ENCODE results near the gene HNRNPR.

The HNRNPR gene

DNA sequence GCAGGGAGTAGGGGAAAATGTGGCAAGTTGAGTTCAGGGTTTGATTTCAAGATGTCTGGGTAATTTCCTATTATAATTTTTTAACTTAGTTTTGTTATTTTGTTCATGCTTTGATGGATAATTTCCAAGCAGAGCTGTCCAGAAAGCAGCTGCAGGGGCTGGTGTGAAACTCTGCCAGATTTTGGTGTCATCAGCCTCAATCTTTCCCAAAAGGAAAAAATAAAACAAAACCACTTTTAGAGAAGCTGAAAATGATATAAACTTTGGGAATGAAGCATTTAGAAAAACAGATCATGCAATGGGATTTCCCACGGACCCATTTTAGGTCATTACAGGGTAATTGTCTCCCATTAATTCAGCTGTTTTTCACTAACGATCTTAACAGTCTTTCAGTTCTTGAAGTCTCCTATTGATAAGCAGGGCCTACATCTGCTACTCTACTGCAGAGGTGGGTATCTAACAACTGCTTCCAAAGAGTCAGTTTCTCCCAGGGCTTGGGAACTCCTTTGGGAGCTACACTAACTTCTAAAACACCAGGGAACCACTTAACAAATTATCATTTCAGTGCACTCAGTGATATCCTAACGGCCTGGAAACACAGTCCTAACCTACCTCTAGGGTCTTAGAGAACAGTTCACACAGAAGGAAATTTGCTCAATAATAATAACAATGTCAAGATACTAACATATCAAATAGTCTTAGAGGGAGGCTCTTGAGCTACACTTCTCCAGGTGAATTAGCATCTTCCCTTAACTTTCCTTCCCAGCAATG lies 13.2 kb upstream of the HNRNPR start:
- no peak for DNase-seq (ENCODE audit: low read depth)
- TF ChIP-seq, protein P1, sequence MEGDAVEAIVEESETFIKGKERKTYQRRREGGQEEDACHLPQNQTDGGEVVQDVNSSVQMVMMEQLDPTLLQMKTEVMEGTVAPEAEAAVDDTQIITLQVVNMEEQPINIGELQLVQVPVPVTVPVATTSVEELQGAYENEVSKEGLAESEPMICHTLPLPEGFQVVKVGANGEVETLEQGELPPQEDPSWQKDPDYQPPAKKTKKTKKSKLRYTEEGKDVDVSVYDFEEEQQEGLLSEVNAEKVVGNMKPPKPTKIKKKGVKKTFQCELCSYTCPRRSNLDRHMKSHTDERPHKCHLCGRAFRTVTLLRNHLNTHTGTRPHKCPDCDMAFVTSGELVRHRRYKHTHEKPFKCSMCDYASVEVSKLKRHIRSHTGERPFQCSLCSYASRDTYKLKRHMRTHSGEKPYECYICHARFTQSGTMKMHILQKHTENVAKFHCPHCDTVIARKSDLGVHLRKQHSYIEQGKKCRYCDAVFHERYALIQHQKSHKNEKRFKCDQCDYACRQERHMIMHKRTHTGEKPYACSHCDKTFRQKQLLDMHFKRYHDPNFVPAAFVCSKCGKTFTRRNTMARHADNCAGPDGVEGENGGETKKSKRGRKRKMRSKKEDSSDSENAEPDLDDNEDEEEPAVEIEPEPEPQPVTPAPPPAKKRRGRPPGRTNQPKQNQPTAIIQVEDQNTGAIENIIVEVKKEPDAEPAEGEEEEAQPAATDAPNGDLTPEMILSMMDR (IDR thresholded peaks at IDR 0.05; ENCODE audit: insufficient read depth, low read depth, low read length, missing control alignments): no peak
- no peak overlapping the region for H3K4me3 ChIP-seq (ENCODE audit: low read depth, low read length)

DNA sequence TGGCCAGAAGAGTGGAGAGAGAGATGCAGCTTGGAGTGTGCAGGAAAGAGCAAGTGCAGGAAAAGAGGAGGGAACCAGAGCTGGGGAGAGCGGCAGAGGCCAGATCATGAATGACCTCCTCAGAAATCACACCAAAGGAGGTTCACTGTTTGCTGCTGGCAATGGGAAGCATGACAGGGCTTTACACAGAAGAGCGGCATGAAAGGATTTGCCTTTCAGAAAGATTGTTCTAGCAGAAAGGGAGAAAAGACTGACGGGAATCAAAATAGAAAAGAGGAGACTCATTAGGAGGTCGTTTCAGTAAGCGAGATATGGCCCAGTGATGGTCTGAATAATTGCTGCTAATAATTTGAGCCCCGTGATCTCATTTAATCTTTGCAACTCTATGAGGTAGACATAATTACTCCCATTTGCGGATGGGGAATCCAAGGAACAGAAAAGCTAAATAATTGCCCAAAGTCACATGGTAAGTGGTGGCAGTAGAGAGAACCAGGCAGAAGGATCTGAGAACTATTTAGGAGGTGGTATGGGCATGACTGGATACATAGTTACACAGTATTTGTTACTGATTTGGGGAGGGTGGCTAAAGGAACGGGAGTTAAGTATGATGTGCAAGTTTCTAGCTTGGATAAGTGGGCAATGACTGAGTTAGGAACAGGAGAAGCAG lies 12.5 kb upstream of the HNRNPR start:
- no peak for DNase-seq (ENCODE audit: low read depth)
- no peak overlapping the region for H3K4me3 ChIP-seq (ENCODE audit: low read depth, low read length)
- TF ChIP-seq, protein P1 (IDR thresholded peaks at IDR 0.05; ENCODE audit: insufficient read depth, low read depth, low read length, missing control alignments): no peak

DNA sequence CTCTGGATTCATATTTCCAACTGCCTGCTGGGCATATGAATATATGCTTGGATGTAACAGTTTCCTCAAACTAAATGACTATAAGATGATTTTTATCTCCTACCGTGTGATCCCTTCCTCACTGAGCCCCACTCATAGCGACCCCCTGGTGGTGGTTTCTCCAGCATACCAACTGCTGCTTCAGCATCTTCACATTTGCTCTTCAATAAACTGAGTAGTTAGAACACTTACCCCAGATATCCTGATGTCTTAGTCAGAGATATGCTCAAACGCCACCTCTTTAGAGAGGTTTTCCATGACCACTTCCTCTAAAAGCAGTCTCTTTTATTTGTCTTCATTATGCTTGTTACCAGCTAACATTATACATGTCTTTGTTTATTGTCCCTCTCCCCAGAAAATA lies 10.2 kb upstream of the HNRNPR start:
- TF ChIP-seq, protein P1 (IDR thresholded peaks at IDR 0.05; ENCODE audit: insufficient read depth, low read depth, low read length, missing control alignments): no peak
- no peak overlapping the region for H3K4me3 ChIP-seq (ENCODE audit: low read depth, low read length)
- DNase-seq (ENCODE audit: low read depth): no peak

DNA sequence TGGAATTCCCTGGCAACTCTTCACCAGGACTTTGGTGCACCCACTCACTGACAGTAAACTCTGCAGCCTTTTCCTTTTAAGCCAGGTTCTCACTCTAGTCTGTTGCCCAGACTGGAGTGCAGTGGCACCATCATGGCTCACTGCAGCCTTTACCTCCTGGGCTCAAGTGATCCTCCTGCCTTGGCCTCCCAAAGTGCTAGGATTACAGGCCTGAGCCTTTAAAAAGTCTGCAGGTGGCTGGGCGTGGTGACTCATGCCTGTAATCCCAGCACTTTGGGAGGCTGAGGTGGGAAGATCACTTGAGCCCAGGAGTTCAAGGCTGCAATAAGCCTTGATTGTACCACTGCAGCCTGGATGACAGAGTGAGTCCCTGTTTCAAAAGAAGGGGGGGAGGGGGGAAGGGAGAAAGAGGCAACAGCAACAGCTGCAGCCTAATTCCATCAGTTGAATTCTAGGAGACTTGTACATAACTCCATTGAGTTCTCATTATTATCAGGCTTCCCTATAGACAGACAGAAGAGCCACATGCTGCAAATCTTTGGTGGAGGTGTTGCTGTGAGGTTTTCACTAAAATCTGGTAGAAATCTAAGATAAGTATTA lies 8.1 kb upstream of the HNRNPR start:
- H3K4me3 ChIP-seq (ENCODE audit: low read depth, low read length): no peak overlapping the region
- TF ChIP-seq, protein P1 (IDR thresholded peaks at IDR 0.05; ENCODE audit: insufficient read depth, low read depth, low read length, missing control alignments): no peak
- DNase-seq (ENCODE audit: low read depth): no peak

DNA sequence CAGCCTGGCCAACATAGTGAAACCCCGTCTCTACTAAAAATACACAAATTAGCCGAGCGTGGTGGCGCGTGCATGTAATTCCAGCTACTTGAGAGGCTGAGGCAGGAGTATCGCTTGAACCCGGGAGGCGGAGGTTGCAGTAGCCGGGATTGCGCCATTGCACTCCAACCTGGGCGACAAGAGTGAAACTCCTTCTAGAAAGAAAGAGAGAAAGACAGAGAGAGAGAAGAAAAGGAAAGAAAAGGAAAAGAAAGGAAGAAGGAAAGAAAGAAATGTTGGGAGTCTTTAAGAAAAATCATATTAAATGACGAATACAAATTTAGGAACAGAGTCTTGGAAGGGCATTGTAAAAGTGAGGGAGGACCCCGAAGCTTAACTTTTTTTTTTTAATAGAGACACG lies 1.8 kb upstream of the HNRNPR start:
- no peak overlapping the region for H3K4me3 ChIP-seq (ENCODE audit: low read depth, low read length)
- TF ChIP-seq, protein P1 (IDR thresholded peaks at IDR 0.05; ENCODE audit: insufficient read depth, low read depth, low read length, missing control alignments): no peak
- DNase-seq (ENCODE audit: low read depth): no peak

DNA sequence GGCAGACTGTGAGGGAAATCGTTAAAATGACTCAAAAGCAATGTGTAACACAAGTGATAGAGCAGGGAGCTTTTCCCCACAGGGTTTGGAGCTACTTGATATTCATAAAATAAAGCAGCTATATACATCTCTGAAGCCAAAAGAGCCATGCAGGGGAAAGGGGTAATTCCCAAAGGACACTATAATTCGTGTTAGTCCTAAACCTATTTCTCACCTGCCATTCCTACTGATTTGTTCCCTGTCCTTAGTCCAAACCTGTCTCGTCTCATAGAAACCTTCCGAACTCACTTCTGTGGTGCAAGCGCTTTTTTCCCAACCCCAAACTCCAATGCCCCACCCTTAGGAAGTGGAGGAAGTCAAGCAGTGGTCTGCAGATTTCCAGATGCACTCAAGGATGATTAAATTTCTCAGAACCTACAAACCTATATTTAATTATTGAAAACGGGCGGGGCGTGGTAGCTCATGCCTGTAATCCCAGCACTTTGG lies 946 bp upstream of the HNRNPR start:
- H3K4me3 ChIP-seq (ENCODE audit: low read depth, low read length): peak overlapping the region; percentile 99
- TF ChIP-seq, protein P1 (IDR thresholded peaks at IDR 0.05; ENCODE audit: insufficient read depth, low read depth, low read length, missing control alignments): no peak
- DNase-seq (ENCODE audit: low read depth): no peak
